ENCODE results near the gene CACNA1G. TPM values are rescaled to one million over a fixed set of nuclear protein-coding genes. Genes with fewer than 3 reads are reported as not detected.
A peak's percentile ranks its signal among the peaks of the same experiment; 100 is the strongest.

The CACNA1G gene
- total RNA-seq, 1 experiment from 2014 or later = 0.13 TPM

- Histone ChIP-seq H3K27ac (no peak overlapping the region), H3K4me1 (replicated peaks) (peaks cover 18% of the 10 kb centered on the region), H3K36me3 (no peaks in the 10 kb centered on the region), H3K9me3 (replicated peaks) (peaks cover 3% of the 10 kb centered on the region; the same call in 1 of the 2 replicates), H3K4me3 (peak overlapping the region; percentile 42), H3K27me3 (replicated peaks) (peaks cover 57% of the 10 kb centered on the region)
- DNase-seq (ENCODE audit: low read depth in 1 of 2, low spot score in 2 of 2) = no peak
Measured at GRCh38 chr17:50560931-50561745, 623 bp downstream of the CACNA1G start.

- H3K9me3 ChIP-seq (replicated peaks) = peaks cover 3% of the 10 kb centered on the region; the same call in 1 of the 2 replicates
- H3K4me1 ChIP-seq (replicated peaks) = peaks cover 18% of the 10 kb centered on the region
- no peak for DNase-seq (ENCODE audit: low read depth in 1 of 2, low spot score in 2 of 2)
- no peak overlapping the region for H3K4me3 ChIP-seq
- peaks cover 63% of the 10 kb centered on the region for H3K27me3 ChIP-seq (replicated peaks)
- H3K27ac ChIP-seq = no peak overlapping the region
- no peaks in the 10 kb centered on the region for H3K36me3 ChIP-seq
Measured at GRCh38 chr17:50561746-50562141, 1.2 kb downstream of the CACNA1G start.

DNA sequence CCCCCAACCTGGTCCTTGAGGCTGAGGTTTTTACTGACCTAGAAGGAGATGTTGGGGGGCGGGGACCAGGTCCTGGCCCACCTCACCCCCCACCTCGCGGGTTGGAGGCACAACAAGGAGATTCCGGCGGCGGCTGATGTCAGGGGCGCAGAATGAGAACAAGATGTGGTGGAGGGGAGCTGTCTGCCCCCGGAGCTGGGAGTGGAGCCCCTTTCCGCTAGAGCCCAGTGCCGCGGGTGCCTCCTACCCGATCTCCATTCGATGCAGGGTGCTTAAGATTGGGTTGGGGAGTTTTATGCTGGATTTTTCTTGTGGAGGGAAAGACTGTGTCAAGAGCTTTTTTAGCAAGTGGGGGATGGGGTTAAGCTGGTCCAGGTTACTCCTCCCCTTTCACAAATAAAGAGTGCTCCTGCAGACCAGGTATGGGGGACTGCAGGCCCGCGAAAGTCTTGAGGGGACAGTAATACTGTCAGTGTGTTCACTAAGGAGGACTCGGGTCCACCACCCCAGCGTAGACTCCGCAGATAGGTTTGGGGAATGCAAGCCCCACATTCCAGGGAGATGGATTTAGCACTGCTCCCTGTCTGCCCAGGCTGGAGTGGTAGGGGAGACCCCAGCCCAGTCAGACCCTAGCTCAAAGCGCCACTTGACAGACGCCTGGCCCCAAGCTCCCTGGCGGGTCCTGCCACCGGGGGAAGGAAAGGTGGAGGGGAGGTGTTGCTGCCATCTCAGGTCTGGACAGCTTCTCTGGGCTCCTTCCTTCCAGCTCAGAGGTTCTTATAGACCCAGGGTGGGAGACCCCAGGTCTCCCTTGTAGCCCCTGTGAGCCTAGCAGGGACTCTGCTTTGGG, 2.0 kb downstream of the CACNA1G start:
- no peak overlapping the region for H3K27ac ChIP-seq
- H3K4me1 ChIP-seq (replicated peaks) = peaks cover 18% of the 10 kb centered on the region
- H3K36me3 ChIP-seq = no peaks in the 10 kb centered on the region
- peaks cover 70% of the 10 kb centered on the region for H3K27me3 ChIP-seq (replicated peaks)
- no peak overlapping the region for H3K4me3 ChIP-seq
- H3K9me3 ChIP-seq (replicated peaks) = peaks cover 3% of the 10 kb centered on the region; the same call in 1 of the 2 replicates
- no peak for DNase-seq (ENCODE audit: low read depth in 1 of 2, low spot score in 2 of 2)

DNA sequence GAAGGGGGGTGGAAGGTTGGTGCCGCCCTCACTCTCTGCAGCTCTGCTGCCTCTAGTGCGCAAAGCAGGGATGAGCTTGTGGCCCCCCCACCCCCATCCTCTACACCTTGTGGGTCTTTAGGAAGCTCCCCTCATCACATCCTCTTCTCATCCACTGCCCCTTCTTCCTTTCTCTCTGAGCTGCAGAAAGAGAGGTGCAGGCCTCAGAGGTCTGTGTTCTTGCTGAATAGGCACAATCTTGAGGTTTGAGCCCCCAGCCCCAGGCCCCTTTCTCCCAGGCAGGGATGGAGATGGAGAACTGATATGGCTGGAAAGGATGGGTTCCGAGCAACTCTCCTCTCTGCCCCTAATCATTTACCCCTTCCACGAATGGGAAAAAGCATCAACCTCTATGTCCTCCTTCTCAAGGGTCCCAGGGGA, 2.6 kb downstream of the CACNA1G start:
- Histone ChIP-seq H3K27me3 (replicated peaks) (peaks cover 76% of the 10 kb centered on the region), H3K27ac (no peak overlapping the region), H3K9me3 (replicated peaks) (peaks cover 3% of the 10 kb centered on the region; the same call in 1 of the 2 replicates), H3K4me3 (no peak overlapping the region), H3K36me3 (no peaks in the 10 kb centered on the region), H3K4me1 (replicated peaks) (peaks cover 18% of the 10 kb centered on the region)
- no peak for DNase-seq (ENCODE audit: low read depth in 1 of 2, low spot score in 2 of 2)

GRCh38 chr17:50564916-50565315, 4.4 kb downstream of the CACNA1G start:
- no peaks in the 10 kb centered on the region for H3K36me3 ChIP-seq
- H3K9me3 ChIP-seq (replicated peaks) = peaks cover 3% of the 10 kb centered on the region; the same call in 1 of the 2 replicates
- peak in 1 of 2 experiments; percentile 67 for DNase-seq (ENCODE audit: low read depth in 1 of 2, low spot score in 2 of 2)
- peaks cover 73% of the 10 kb centered on the region for H3K27me3 ChIP-seq (replicated peaks)
- H3K4me3 ChIP-seq = no peak overlapping the region
- H3K4me1 ChIP-seq (replicated peaks) = peaks cover 13% of the 10 kb centered on the region
- H3K27ac ChIP-seq = no peak overlapping the region

DNA sequence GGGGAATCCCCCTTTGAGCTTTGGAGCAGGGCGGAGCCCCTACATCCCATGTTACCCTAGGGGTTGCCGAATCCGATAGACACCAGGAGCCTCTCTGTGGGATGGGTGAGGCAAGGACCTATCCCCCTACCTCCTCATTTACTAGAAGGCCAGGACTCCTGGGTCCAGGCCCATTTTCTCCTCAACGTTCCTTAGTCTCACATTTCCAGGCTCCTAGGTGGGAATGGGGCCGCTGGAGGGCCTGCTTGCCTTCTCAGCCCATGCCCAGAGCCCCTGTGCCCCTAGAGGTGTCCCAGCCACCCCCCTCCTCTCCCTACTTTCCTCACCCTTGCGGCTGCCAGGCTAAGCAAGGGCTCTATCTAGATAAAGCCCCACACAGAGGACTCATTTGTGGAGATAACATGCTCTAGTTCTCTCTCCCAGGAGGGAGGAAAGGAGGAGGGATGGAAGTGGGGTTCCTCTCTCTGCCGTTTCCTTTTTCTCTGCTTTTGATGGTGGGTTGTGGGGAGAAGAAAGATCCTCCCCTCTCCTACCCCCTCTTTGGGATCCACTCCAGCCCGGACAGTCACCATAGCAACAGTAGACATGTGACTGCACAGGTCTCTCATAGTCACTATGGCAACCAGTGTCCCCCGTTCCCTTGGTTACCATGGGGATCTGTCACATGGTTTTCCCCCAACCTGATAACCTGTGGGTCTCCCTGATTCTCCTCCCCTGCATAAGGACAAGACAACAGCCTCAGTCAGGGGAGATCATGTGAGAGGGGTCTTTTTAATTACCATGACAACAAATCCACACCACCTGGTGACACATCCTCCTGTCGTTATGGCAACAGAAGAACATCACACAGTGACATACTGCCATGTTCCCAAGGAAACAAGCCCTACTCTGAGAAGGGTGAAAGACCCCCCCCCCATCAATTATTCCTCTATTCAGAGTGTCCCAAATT, 5.2 kb downstream of the CACNA1G start:
- Histone ChIP-seq H3K9me3 (replicated peaks) (peaks cover 3% of the 10 kb centered on the region; the same call in 1 of the 2 replicates), H3K27ac (no peak overlapping the region), H3K4me1 (replicated peaks) (peaks cover 6% of the 10 kb centered on the region), H3K4me3 (no peak overlapping the region), H3K27me3 (replicated peaks) (peaks cover 71% of the 10 kb centered on the region), H3K36me3 (no peaks in the 10 kb centered on the region)
- DNase-seq (ENCODE audit: low read depth in 1 of 2, low spot score in 2 of 2) = no peak

- Histone ChIP-seq H3K27me3 (replicated peaks) (peaks cover 64% of the 10 kb centered on the region), H3K27ac (no peak overlapping the region), H3K36me3 (no peaks in the 10 kb centered on the region), H3K9me3 (replicated peaks) (no peaks in the 10 kb centered on the region; the same call in 1 of the 2 replicates), H3K4me1 (replicated peaks) (no peaks in the 10 kb centered on the region), H3K4me3 (no peak overlapping the region)
- DNase-seq (ENCODE audit: low read depth in 1 of 2, low spot score in 2 of 2) = no peak
Measured at GRCh38 chr17:50566886-50567285, 6.4 kb downstream of the CACNA1G start.

DNA sequence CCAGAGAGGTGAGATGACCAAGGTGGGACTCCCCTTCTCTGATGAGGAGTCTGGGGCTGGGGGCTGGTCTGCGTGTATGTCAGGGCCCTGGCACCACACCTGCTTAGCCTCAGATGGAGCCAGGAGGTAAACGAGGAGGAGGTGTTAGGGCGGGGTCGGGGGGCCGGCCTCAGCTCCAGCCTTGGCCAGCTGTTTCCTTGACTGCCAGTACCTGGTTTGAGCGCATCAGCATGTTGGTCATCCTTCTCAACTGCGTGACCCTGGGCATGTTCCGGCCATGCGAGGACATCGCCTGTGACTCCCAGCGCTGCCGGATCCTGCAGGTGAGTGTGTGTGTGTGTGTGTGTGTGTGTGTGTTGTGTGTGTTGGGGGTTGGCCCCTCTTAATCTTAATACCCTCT, 8.1 kb downstream of the CACNA1G start:
- H3K9me3 ChIP-seq (replicated peaks) = no peaks in the 10 kb centered on the region; the same call in 1 of the 2 replicates
- no peaks in the 10 kb centered on the region for H3K36me3 ChIP-seq
- H3K27me3 ChIP-seq (replicated peaks) = peaks cover 56% of the 10 kb centered on the region
- no peak overlapping the region for H3K27ac ChIP-seq
- H3K4me1 ChIP-seq (replicated peaks) = no peaks in the 10 kb centered on the region
- no peak overlapping the region for H3K4me3 ChIP-seq
- no peak for DNase-seq (ENCODE audit: low read depth in 1 of 2, low spot score in 2 of 2)

DNA sequence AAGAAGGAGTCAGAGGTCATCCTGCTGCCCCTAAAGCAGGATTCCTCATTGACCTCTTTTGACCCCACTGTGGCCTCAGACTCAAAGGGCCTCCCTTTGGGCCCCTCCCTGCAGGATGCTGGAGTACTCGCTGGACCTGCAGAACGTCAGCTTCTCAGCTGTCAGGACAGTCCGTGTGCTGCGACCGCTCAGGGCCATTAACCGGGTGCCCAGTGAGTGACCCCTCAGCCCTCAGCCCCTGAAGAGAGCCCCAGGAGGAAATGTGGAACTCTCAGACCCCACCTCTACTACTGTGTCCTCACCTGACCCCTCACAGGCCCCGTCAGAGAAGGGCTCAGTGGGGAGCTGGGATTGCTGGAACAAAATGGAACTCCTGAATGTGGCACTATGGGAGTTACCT, 9.1 kb downstream of the CACNA1G start:
- H3K27ac ChIP-seq = no peak overlapping the region
- H3K4me3 ChIP-seq = no peak overlapping the region
- peaks cover 55% of the 10 kb centered on the region for H3K27me3 ChIP-seq (replicated peaks)
- no peak for DNase-seq (ENCODE audit: low read depth in 1 of 2, low spot score in 2 of 2)
- H3K9me3 ChIP-seq (replicated peaks) = no peaks in the 10 kb centered on the region; the same call in 1 of the 2 replicates
- no peaks in the 10 kb centered on the region for H3K36me3 ChIP-seq
- H3K4me1 ChIP-seq (replicated peaks) = no peaks in the 10 kb centered on the region

DNA sequence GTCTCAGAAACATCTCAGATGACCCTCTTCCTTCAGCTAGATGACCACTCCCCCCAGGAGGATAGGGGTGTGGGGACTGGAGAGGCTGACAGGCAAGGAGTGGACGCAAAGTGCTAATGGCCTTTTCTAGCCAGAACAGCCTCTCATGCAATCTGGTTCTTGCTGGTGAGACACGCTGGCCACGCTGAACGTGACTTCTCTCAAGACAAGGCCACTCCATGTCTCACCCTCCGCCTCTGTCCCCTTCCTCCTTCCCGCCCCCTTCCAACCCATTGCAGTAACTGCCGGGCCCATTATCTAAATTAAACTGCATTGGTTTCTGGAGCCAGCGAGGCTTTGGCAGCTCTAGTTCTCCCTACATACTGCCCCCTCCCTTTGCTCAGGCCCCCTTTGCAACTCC, 9.5 kb downstream of the CACNA1G start:
- Histone ChIP-seq H3K27me3 (replicated peaks) (peaks cover 52% of the 10 kb centered on the region), H3K36me3 (no peaks in the 10 kb centered on the region), H3K4me3 (no peak overlapping the region), H3K27ac (no peak overlapping the region), H3K9me3 (replicated peaks) (no peaks in the 10 kb centered on the region; the same call in 1 of the 2 replicates), H3K4me1 (replicated peaks) (no peaks in the 10 kb centered on the region)
- no peak for DNase-seq (ENCODE audit: low read depth in 1 of 2, low spot score in 2 of 2)

DNA sequence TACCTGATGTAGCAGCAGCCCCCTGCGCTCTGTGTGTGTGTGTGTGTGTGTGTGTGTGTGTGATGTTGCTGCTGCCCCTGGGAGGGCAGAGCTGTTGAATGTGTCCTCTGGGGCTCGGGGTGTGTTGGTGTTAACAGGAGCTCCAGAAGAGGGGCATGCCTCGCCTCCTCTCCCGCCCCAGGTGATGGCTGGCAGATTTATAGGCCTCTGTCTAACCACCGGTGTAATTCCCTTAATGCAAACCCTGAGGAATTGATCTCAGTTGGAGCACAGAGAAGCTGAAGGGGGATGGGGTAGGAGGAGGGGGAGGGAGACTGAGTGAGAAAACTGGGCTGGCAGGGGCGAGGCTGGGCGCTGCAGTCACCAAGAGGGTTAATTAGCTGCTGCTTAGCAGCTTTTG, 10.0 kb downstream of the CACNA1G start:
- H3K27ac ChIP-seq = no peak overlapping the region
- no peak overlapping the region for H3K4me3 ChIP-seq
- peaks cover 47% of the 10 kb centered on the region for H3K27me3 ChIP-seq (replicated peaks)
- H3K4me1 ChIP-seq (replicated peaks) = no peaks in the 10 kb centered on the region
- no peak for DNase-seq (ENCODE audit: low read depth in 1 of 2, low spot score in 2 of 2)
- no peaks in the 10 kb centered on the region for H3K36me3 ChIP-seq
- no peaks in the 10 kb centered on the region; the same call in 1 of the 2 replicates for H3K9me3 ChIP-seq (replicated peaks)

- Histone ChIP-seq H3K9me3 (replicated peaks) (no peaks in the 10 kb centered on the region), H3K4me3 (no peak overlapping the region), H3K27ac (no peak overlapping the region), H3K36me3 (no peaks in the 10 kb centered on the region), H3K4me1 (replicated peaks) (no peaks in the 10 kb centered on the region), H3K27me3 (replicated peaks) (peaks cover 41% of the 10 kb centered on the region)
- no peak for DNase-seq (ENCODE audit: low read depth in 1 of 2, low spot score in 2 of 2)
Measured at GRCh38 chr17:50571681-50572080, 11.2 kb downstream of the CACNA1G start.

- DNase-seq (ENCODE audit: low read depth in 1 of 2, low spot score in 2 of 2) = no peak
- Histone ChIP-seq H3K4me1 (replicated peaks) (no peaks in the 10 kb centered on the region), H3K27ac (no peak overlapping the region), H3K36me3 (no peaks in the 10 kb centered on the region), H3K9me3 (replicated peaks) (no peaks in the 10 kb centered on the region), H3K27me3 (replicated peaks) (peaks cover 41% of the 10 kb centered on the region), H3K4me3 (no peak overlapping the region)
Measured at GRCh38 chr17:50572541-50572940, 12.0 kb downstream of the CACNA1G start.
